HG02938 (cell line): ENCODE results near the gene KAT6B.
"Not testable (repeated sequence)": the region's sequence is repeated elsewhere in the genome, so short reads cannot be mapped to it uniquely, and the experiment has no call there.

Experiments
- ATAC-seq: cut with Tn5 transposase; IDR thresholded peaks from one replicate; pipeline ENCODE4 v1.9.1; 2021; ENCODE audit warnings: mild to moderate bottlenecking, moderate library complexity; ENCODE audit not compliant: unreplicated experiment

The KAT6B gene

GRCh38 chr10:74913377-74913979 lies 87.1 kb downstream of the KAT6B start:
- no peak for ATAC-seq

DNA sequence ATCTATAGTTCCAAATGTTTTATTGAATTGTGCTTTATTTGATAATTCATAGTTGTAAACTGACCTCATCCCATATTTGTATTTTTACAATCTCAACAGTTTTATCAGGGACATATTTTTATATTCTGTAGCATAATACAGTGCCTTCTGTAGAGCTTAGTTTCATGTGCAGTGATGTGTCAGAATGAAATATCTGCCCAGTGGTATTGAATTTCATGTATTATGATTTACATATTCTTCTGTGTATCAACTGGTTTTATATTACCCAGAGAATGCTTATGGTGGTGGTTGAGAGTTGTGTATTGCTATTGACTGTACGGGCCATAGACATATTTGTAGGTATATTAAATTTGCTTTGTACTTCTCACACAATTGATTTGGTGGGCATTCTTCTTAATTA lies 89.9 kb downstream of the KAT6B start:
- ATAC-seq, result no peak

GRCh38 chr10:74917481-74918077 lies 91.2 kb downstream of the KAT6B start:
- no peak for ATAC-seq

- no peak for ATAC-seq
Measured at GRCh38 chr10:74919671-74920070, 93.3 kb downstream of the KAT6B start.

GRCh38 chr10:74921070-74921469 lies 94.7 kb downstream of the KAT6B start:
- ATAC-seq, result not testable (repeated sequence)

GRCh38 chr10:74921744-74922143 lies 95.3 kb downstream of the KAT6B start:
- no peak for ATAC-seq

DNA sequence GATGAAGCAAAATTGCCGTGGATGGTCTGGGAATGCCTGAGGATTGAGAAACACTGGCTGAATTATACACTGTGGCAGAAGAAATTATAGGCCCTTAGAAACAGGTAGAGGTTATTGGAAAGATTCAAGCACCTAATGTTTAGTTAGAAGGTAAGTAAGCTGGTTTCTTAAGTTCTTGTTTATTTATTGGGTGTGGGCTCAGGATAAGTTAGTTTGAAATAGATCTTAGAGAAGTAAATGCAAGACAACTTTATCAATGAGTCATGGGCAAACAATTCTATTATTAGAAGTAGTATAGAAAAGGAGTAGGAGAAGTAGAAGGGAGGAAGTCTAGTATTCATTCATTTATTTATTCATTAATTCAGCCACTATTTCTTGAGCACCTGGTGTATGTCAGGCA lies 96.5 kb downstream of the KAT6B start:
- no peak for ATAC-seq

DNA sequence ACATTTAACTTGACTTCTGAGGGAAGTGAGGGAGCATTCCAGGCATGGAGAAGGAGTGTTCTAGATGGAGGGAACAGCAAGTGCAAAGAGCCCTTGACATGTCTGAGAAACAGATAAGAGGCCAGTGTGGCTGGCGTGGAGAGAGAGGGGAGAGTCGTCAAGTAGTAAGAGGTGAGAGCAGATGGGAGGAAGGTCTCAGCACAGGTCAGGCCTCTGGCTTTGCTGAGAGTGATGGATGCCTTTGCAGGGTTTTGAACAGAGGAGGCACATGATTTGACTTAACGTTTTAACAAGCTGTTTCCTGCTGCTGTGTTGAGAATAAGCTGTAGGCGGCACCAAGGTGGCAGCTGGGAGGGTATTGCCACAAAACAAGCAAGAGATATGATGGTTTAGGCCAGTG lies 97.2 kb downstream of the KAT6B start:
- no peak for ATAC-seq

GRCh38 chr10:74924251-74924963 lies 98.0 kb downstream of the KAT6B start:
- ATAC-seq, result no peak

DNA sequence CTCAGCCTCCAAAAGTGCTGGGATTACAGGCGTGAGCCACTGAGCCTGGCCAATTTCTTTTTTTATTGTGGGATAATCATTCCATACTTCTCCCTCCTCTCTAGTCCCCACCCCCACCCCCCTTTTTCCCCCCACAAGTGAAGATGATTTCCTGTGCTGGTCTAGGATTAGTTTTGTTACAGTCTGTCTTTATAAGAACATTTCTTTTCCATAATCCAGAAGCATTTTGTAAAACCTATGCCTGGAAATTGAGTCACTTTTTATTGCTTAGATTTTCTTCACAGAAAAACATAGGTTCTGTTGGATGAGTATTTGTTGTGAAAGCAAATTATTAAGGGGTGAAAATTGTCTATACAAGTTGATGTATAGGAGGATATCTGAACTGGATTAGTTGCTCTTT lies 98.9 kb downstream of the KAT6B start:
- ATAC-seq, result no peak

DNA sequence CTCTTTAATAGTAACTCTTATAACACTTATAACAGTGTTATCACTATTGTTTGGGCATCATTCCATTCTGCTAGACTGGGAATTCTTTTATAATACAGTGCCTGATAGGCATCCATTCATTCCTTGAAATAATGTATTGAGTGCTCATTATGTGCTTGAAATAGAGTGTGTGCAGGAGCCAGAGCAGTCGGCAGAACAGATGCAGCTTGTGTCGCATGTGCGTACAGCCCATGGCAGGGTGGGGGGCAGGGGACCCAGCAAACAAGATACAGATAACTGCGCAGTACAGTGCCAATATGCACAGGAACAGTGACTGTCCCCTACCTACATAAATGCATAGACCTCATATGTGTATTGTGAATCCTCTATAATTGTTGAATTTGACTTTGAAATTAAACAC lies 99.3 kb downstream of the KAT6B start:
- ATAC-seq, result no peak

GRCh38 chr10:74926791-74927585 lies 100.6 kb downstream of the KAT6B start:
- no peak for ATAC-seq

- ATAC-seq, result no peak
Measured at GRCh38 chr10:74927701-74928100, 101.3 kb downstream of the KAT6B start.

GRCh38 chr10:74928742-74929191 lies 102.4 kb downstream of the KAT6B start:
- ATAC-seq, result no peak

GRCh38 chr10:74929197-74929596 lies 102.8 kb downstream of the KAT6B start:
- no peak for ATAC-seq

GRCh38 chr10:74930965-74931364 lies 104.6 kb downstream of the KAT6B start:
- no peak for ATAC-seq

DNA sequence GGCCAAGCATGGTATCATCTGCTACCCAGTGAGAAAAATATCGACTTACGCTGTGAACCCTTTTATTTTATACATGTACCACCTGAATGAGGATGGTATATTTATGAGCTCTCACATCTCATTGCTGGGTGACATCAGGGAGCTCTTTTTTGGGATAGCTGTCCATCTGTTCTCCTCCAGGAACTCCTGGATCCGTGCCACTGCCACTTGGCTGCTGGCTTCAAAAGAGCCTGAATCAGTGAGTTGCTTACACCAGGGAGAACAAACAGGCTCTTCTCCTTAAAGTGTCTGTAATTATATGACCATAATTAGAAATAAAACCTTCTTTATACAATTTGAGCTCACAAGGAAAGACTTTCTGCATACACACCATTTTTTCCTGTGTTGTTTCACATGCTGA lies 106.2 kb downstream of the KAT6B start:
- ATAC-seq, result no peak

- ATAC-seq, result no peak
Measured at GRCh38 chr10:74934100-74934812, 107.9 kb downstream of the KAT6B start.

GRCh38 chr10:74936577-74937265 lies 110.3 kb downstream of the KAT6B start:
- ATAC-seq, result no peak

DNA sequence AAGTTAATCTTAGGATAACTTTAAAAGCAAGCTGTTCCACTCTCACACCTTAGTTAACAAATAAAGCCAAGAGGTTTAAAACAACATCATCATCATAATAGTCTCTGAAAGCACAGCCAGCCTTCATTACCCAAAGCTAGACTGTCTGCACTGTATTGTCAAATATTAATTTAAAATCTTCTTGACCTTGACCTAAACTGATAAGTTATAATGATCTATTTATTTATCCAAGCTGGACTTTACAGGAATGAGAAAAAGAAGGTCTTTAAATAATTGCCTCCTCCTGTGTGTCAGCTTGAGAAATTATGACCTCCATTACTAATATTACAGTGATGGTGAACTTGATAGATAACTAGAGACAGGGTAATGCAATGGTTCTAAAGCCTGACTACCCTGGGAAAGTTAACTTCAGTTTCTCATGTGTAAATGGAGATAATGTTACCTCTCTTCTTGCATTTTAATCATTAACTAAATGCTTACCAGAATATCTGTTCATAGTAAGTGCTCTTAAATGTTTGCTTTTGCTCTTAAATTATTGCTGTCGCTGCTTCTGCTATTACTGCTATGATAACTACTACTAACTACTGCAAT lies 111.0 kb downstream of the KAT6B start:
- no peak for ATAC-seq
